Measurements from ENCODE around the gene CD3E.

Gene CD3E

GRCh38 chr11:118312328-118312727 lies 7.8 kb downstream of the CD3E start:
- DNase-seq (ENCODE audit: low read depth): no peak
- H3K4me3 ChIP-seq (ENCODE audit: low read length): no peak overlapping the region
- no peak for TF ChIP-seq CTCF (conservative IDR thresholded peaks at IDR 0.05; ENCODE audit: low read length)

DNA sequence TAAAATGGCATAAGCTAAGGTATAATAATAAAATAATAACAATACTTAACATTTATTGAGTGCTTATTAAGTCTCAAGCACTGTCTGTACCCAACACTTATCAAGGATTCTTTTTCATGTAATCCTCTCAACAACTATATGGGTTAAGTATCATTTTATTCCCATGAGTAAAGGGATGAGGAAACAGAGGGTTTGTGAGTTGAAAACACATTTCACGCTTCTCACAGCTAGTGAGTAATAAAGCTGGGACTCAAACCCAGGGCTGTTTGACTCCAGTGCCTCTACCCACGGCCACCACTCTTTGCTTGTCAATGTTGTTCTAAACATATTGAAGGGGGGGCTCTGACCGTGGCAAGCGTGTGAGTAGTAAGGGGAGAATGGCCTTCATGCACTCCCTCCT lies 8.7 kb downstream of the CD3E start:
- TF ChIP-seq CTCF (conservative IDR thresholded peaks at IDR 0.05; ENCODE audit: low read length): no peak
- DNase-seq (ENCODE audit: low read depth): peak; percentile 16
- H3K4me3 ChIP-seq (ENCODE audit: low read length): no peak overlapping the region

GRCh38 chr11:118314988-118315411 lies 10.5 kb downstream of the CD3E start:
- no peak overlapping the region for H3K4me3 ChIP-seq (ENCODE audit: low read length)
- no peak for TF ChIP-seq CTCF (conservative IDR thresholded peaks at IDR 0.05; ENCODE audit: low read length)

DNA sequence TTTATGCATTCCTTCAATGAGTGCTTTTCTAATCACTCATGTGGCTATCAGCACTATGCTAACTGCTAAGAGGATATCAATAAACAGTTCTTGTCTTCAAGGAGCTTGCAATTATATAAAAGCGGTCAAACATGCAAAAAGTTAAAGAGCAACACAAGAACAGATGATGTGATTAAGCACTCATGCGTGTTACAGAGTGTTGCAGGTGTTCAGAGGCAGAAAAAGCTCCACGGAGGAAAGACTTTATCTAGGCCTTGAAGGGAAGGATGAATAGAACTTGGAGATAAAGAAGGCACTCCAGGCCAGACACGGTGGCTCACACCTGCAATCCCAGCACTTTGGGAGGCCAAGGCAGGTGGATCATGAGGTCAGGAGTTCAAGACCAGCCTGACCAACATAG lies 13.6 kb downstream of the CD3E start:
- no peak for TF ChIP-seq CTCF (conservative IDR thresholded peaks at IDR 0.05; ENCODE audit: low read length)
- no peak overlapping the region for H3K4me3 ChIP-seq (ENCODE audit: low read length)
- no peak for DNase-seq (ENCODE audit: low read depth)

More at GRCh38 chr11:118314988-118315411, 10.5 kb downstream of the CD3E start:
- DNase-seq (ENCODE audit: low read depth): no peak

GRCh38 chr11:118318581-118319336 lies 14.2 kb downstream of the CD3E start:
- H3K4me3 ChIP-seq (ENCODE audit: low read length): no peak overlapping the region
- no peak for DNase-seq (ENCODE audit: low read depth)
- no peak for TF ChIP-seq CTCF (conservative IDR thresholded peaks at IDR 0.05; ENCODE audit: low read length)

DNA sequence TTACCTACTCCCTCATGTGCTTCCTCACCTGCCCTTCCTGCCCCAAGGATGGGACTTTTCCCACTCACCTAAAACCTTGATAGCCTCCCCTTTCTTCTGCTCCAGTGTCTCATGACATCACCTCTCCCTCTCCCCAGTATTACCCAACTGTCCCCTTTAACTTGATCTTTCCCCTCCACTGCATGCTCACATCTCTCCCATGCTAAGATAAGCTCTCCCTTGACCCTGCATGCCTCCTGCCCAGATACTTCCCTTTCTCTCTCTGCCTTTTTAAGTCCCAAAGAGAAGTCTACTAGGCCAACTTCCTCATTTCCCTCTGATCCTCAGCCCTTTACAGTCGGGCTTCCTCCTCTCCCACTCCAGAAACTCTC lies 14.8 kb downstream of the CD3E start:
- no peak overlapping the region for H3K4me3 ChIP-seq (ENCODE audit: low read length)
- no peak for TF ChIP-seq CTCF (conservative IDR thresholded peaks at IDR 0.05; ENCODE audit: low read length)
- no peak for DNase-seq (ENCODE audit: low read depth)

DNA sequence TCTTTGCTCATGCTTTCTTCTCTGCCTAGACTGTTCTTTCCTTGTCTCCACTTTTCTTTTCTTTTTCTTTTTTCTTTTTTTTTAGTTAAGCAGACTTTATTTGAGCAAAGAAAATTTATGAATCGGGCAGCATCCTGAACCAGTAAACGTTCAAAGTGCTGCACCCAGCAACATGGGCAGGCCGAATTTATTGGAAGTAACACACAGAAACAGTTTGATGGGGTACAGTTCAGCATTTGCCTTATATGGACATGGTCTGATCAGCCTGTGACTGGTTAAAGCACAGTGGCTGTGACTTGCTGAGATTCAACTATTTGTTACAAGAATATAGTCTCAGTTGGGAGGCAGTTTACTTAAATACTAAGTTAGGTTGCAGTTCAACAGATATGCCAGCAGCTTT lies 16.0 kb downstream of the CD3E start:
- H3K4me3 ChIP-seq (ENCODE audit: low read length): no peak overlapping the region
- no peak for TF ChIP-seq CTCF (conservative IDR thresholded peaks at IDR 0.05; ENCODE audit: low read length)
- DNase-seq (ENCODE audit: low read depth): no peak
